ENCODE measurements around the gene MYLK. TPM values are rescaled to one million over a fixed set of nuclear protein-coding genes. Genes with fewer than 3 reads are reported as not detected.
"Not testable (repeated sequence)": the region's sequence is repeated elsewhere in the genome, so short reads cannot be mapped to it uniquely, and the experiment has no call there.

Gene MYLK
- total RNA-seq, 1 experiment from 2014 or later, result not detected

- in situ Hi-C loops (cut with HindIII; ENCODE audit: low sequenced_read_pairs), result no loop called here
- DNase-seq (ENCODE audit: low spot score), result no peak
Observed at GRCh38 chr3:123605789-123606234, 278.3 kb downstream of the MYLK start.

GRCh38 chr3:123603153-123603552 is 281.0 kb downstream of the MYLK start:
- DNase-seq (ENCODE audit: low spot score); in situ Hi-C loops (cut with HindIII; ENCODE audit: low sequenced_read_pairs): not testable (repeated sequence)

- no peak for DNase-seq (ENCODE audit: low spot score)
- in situ Hi-C loops (cut with HindIII; ENCODE audit: low sequenced_read_pairs), result no loop called here
Observed at GRCh38 chr3:123602325-123602724, 281.8 kb downstream of the MYLK start.

- DNase-seq (ENCODE audit: low spot score); in situ Hi-C loops (cut with HindIII; ENCODE audit: low sequenced_read_pairs): not testable (repeated sequence)
Observed at GRCh38 chr3:123600863-123601262, 283.3 kb downstream of the MYLK start.

GRCh38 chr3:123597561-123597960 is 286.6 kb downstream of the MYLK start:
- no peak for DNase-seq (ENCODE audit: low spot score)
- in situ Hi-C loops (cut with HindIII; ENCODE audit: low sequenced_read_pairs), result no loop called here

- in situ Hi-C loops (cut with HindIII; ENCODE audit: low sequenced_read_pairs), result no loop called here
- DNase-seq (ENCODE audit: low spot score), result no peak
Observed at GRCh38 chr3:123595396-123596180, 288.5 kb downstream of the MYLK start.

GRCh38 chr3:123593381-123593780 is 290.8 kb downstream of the MYLK start:
- in situ Hi-C loops (cut with HindIII; ENCODE audit: low sequenced_read_pairs), result no loop called here
- DNase-seq (ENCODE audit: low spot score), result no peak

- DNase-seq (ENCODE audit: low spot score), result no peak
- in situ Hi-C loops (cut with HindIII; ENCODE audit: low sequenced_read_pairs), result no loop called here
Observed at GRCh38 chr3:123590685-123591450, 293.3 kb downstream of the MYLK start.

- in situ Hi-C loops (cut with HindIII; ENCODE audit: low sequenced_read_pairs), result no loop called here
- no peak for DNase-seq (ENCODE audit: low spot score)
Observed at GRCh38 chr3:123587401-123587800, 296.7 kb downstream of the MYLK start.

- in situ Hi-C loops (cut with HindIII; ENCODE audit: low sequenced_read_pairs), result no loop called here
- no peak for DNase-seq (ENCODE audit: low spot score)
Observed at GRCh38 chr3:123586968-123587367, 297.2 kb downstream of the MYLK start.

- in situ Hi-C loops (cut with HindIII; ENCODE audit: low sequenced_read_pairs), result no loop called here
- DNase-seq (ENCODE audit: low spot score), result peak; percentile 80
Observed at GRCh38 chr3:123586131-123586530, 298.0 kb downstream of the MYLK start.

GRCh38 chr3:123584988-123585937 is 298.9 kb downstream of the MYLK start, which contains the start of gene HACD2:
HACD2 (minus strand) TSS chr3:123585053; CDS start chr3:123585027, 26 bp downstream.
- in situ Hi-C loops (cut with HindIII; ENCODE audit: low sequenced_read_pairs), result no loop called here
- DNase-seq (ENCODE audit: low spot score), result peak; percentile 98

- DNase-seq (ENCODE audit: low spot score), result peak; percentile 54
- in situ Hi-C loops (cut with HindIII; ENCODE audit: low sequenced_read_pairs), result no loop called here
Observed at GRCh38 chr3:123584284-123584987, 299.7 kb downstream of the MYLK start.

GRCh38 chr3:123583561-123583960 is 300.6 kb downstream of the MYLK start:
- in situ Hi-C loops (cut with HindIII; ENCODE audit: low sequenced_read_pairs), result no loop called here

GRCh38 chr3:123582315-123582714 is 301.8 kb downstream of the MYLK start:
- in situ Hi-C loops (cut with HindIII; ENCODE audit: low sequenced_read_pairs), result no loop called here
- DNase-seq (ENCODE audit: low spot score), result peak; percentile 74

More at GRCh38 chr3:123583561-123583960, 300.6 kb downstream of the MYLK start:
- peak; percentile 8 for DNase-seq (ENCODE audit: low spot score)

- in situ Hi-C loops (cut with HindIII; ENCODE audit: low sequenced_read_pairs), result no loop called here
- DNase-seq (ENCODE audit: low spot score), result no peak
Observed at GRCh38 chr3:123576122-123576521, 308.0 kb downstream of the MYLK start.

- no peak for DNase-seq (ENCODE audit: low spot score)
- in situ Hi-C loops (cut with HindIII; ENCODE audit: low sequenced_read_pairs), result no loop called here
Observed at GRCh38 chr3:123571973-123572365, 312.2 kb downstream of the MYLK start.

GRCh38 chr3:123571264-123571972 is 312.7 kb downstream of the MYLK start:
- DNase-seq (ENCODE audit: low spot score), result peak; percentile 13
- in situ Hi-C loops (cut with HindIII; ENCODE audit: low sequenced_read_pairs), result no loop called here

All from G401 (cell line).